Stimulated activated CD8-positive, alpha-beta memory T cell treated with anti-CD3 and anti-CD28 coated beads, Interleukin-2, amount 100 ng/mL, for 48 hours (primary cell): ENCODE measurements around the gene WFIKKN1.
A peak's percentile ranks its signal among the peaks of the same experiment; 100 is the strongest.

Experiments used
- DNase-seq, 2 donors: peaks; one replicate each; pipeline ENCODE4 v3.0.0-alpha.2; 2020; ENCODE audit warnings: low read depth in 2 of 2

WFIKKN1 gene

GRCh38 chr16:657487-657886, 26.7 kb downstream of the WFIKKN1 start:
- DNase-seq = no peak

GRCh38 chr16:658679-659571, 28.1 kb downstream of the WFIKKN1 start:
- DNase-seq = no peak

- no peak for DNase-seq
Measured at GRCh38 chr16:659618-660017, 28.8 kb downstream of the WFIKKN1 start.

GRCh38 chr16:660132-660458, 29.3 kb downstream of the WFIKKN1 start:
- DNase-seq = no peak

GRCh38 chr16:660459-661183, 29.8 kb downstream of the WFIKKN1 start:
- DNase-seq = peak; percentile 46 to 62

GRCh38 chr16:661184-661821, 30.5 kb downstream of the WFIKKN1 start:
- DNase-seq = no peak

GRCh38 chr16:662095-662494, 31.3 kb downstream of the WFIKKN1 start:
- DNase-seq = no peak

- no peak for DNase-seq
Measured at GRCh38 chr16:662597-662996, 31.8 kb downstream of the WFIKKN1 start.

- no peak for DNase-seq
Measured at GRCh38 chr16:666572-666971, 35.8 kb downstream of the WFIKKN1 start.

GRCh38 chr16:667113-667779, 36.5 kb downstream of the WFIKKN1 start:
- DNase-seq = no peak

- DNase-seq = peak; percentile 92 to 95
Measured at GRCh38 chr16:667780-668518, 37.2 kb downstream of the WFIKKN1 start, which contains the start of gene RHOT2. Gene RHOT2, plus strand, starts transcription at chr16:668132. Its CDS starts 68 bp downstream, at chr16:668200.

GRCh38 chr16:668519-669171, 37.9 kb downstream of the WFIKKN1 start:
- DNase-seq = no peak

GRCh38 chr16:669666-670065, 38.9 kb downstream of the WFIKKN1 start:
- no peak for DNase-seq

- no peak for DNase-seq
Measured at GRCh38 chr16:670485-671352, 39.9 kb downstream of the WFIKKN1 start.

GRCh38 chr16:671353-672131, 40.8 kb downstream of the WFIKKN1 start:
- DNase-seq = no peak

GRCh38 chr16:672371-672770, 41.6 kb downstream of the WFIKKN1 start:
- no peak for DNase-seq

- DNase-seq = no peak
Measured at GRCh38 chr16:672851-673250, 42.1 kb downstream of the WFIKKN1 start.

GRCh38 chr16:673399-673991, 42.7 kb downstream of the WFIKKN1 start:
- no peak for DNase-seq
